Measurements from ENCODE around the gene TNPO2.

The TNPO2 gene

GRCh38 chr19:12676384-12676792 is 47.3 kb downstream of the TNPO2 start:
- DNase-seq (ENCODE audit: low spot score) = peak; percentile 83

DNA sequence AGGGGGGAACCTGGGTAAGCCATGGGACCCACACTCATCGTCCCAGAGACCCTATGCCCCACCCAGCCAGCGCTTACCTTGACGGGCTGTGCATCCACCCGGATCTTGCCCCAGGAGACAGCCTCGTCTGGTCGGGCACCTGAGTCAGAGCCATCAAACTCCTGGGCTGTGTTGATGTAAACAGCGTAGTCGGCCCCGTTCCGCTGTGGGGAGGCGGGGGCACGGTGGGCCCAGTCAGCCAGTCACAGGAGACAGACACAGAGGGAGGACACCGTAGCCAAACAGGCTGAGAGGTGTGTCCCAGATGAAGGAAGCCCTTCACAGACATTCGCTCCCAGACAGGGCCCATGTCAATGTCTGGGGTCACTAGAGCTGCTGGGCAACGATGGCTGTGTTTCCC is 47.8 kb downstream of the TNPO2 start:
- no peak for DNase-seq (ENCODE audit: low spot score)

DNA sequence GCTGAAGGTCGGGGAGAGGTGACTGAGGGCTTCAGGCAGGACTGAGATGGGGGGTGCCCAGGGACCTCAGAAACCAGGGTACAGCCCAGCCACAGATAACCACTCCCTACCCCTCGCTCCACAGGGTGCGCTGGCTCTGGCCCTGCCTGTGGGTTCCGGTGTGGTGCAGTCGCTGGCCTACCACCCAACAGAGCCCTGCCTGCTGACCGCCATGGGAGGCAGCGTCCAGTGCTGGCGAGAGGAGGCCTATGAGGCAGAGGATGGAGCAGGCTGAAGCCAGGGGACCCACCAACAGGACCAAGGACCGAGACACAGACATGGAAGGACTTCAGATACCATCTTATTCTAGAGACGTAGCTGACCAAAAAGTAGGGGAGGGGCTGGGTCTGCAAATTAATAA is 48.3 kb downstream of the TNPO2 start:
- no peak for DNase-seq (ENCODE audit: low spot score)

DNA sequence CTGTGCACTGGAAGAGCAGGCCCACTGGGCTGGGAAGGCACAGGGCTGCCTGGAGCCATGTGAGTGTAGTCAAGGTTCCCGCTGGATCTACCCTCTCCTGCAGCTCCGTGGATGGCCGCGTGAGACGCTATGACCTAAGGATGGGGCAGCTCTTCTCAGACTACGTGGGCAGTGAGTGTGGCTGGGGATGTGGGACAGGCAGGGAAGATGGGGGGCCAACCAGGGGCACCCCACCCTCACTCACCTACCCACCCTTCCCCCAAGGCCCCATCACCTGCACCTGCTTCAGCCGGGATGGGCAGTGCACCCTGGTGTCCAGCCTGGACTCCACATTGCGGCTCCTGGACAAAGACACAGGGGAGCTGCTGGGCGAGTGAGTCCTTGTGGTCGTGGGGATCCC is 51.0 kb downstream of the TNPO2 start:
- no peak for DNase-seq (ENCODE audit: low spot score)

DNA sequence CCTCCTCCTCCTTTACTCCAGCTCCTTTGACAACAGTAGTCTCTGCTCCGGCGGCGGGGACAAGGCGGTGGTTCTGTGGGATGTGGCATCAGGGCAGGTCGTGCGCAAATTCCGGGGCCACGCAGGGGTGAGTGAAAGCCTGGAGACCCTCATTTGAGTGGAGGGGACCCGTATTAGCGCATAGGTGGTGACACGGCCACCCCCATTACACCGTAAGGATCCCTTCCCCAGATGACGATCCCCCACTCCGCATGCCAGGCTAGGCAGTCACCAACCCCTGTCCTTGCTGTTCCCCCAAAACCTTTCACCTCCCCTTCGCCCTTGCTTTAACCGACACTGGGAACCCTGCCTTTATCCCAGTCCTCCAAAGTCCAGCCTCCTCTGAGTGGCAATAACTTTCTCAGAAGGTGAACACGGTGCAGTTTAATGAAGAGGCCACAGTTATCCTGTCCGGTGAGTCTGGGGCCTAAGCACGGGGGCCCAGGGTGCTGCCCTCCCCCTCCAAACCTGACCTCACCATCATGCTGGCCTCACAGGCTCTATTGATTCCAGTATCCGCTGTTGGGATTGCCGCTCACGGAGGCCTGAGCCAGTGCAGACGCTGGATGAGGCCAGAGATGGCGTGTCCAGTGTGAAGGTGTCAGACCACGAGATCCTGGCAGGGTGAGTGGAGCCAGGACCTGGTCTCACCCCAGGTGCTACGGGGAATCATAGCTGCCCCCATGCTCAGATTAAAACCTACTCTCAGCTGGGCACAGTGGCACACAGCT is 53.4 kb downstream of the TNPO2 start:
- no peak for DNase-seq (ENCODE audit: low spot score)

DNA sequence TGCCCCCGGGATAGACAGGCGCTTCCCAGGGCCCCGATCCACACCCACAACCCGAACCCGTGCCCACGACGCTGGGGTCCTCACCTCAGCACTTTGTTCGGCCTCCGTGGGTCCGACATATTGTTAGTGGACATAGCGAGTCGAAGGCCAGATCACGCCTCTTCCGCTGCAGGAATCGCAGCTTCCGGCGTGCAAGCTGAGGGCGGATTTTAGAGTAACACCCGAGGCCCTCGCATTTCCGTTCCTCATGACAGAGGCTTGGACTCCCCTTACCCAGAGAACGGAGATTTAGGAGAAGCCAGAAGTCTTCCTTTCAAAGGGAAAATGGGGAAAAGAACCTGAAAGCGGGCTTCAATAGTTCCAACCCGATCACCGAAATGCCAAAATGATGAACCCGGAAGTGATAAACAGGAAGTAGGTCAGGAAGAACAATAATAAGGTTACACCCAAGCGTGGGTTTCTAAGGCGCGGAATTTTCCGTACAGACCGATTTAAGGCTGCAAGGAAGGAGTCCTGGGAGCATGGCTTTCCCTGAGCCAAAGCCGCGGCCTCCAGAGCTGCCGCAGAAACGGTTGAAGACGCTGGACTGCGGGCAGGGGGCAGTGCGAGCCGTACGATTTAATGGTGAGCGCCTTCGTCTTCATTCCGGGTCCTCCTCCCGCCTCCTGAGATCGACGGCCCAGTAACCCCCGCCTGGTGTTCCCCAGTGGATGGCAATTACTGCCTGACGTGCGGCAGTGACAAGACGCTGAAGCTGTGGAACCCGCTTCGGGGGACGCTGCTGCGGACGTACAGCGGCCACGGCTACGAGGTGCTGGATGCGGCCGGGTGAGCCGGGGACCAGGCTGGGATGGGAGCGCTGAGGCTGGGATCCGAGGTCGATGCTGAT is 54.2 kb downstream of the TNPO2 start:
- peak; percentile 89 for DNase-seq (ENCODE audit: low spot score)

DNA sequence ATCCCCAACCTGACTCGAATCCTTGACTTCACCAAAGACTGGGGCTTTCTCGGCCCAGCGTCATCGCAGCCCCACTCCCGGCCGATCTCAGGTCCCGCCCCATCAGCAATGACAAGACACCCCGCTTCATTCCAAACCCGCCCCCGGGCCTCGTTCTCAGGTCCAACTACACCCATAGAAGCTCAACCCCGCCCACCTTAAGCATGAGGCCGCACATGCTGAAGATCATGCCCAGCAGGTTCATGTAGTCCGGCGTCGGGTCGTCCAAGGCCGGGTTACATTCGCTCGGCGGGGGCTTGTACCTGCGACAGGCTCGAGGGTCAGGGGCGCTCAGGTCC is 54.8 kb downstream of the TNPO2 start:
- DNase-seq (ENCODE audit: low spot score) = no peak

GRCh38 chr19:12668346-12668745 is 55.4 kb downstream of the TNPO2 start:
- DNase-seq (ENCODE audit: low spot score) = no peak

GRCh38 chr19:12667731-12668302 is 55.9 kb downstream of the TNPO2 start:
- no peak for DNase-seq (ENCODE audit: low spot score)

GRCh38 chr19:12666265-12667048 is 57.3 kb downstream of the TNPO2 start, which contains the start of the genes MAN2B1 and WDR83:
MAN2B1 (minus strand) TSS chr19:12666742; CDS start chr19:12666701, 41 bp downstream.
WDR83 (plus strand) TSS chr19:12666807; CDS start chr19:12669791, 2,984 bp downstream.
- DNase-seq (ENCODE audit: low spot score) = peak; percentile 87

- DNase-seq (ENCODE audit: low spot score) = no peak
Measured at GRCh38 chr19:12665671-12666264, 58.0 kb downstream of the TNPO2 start.

DNA sequence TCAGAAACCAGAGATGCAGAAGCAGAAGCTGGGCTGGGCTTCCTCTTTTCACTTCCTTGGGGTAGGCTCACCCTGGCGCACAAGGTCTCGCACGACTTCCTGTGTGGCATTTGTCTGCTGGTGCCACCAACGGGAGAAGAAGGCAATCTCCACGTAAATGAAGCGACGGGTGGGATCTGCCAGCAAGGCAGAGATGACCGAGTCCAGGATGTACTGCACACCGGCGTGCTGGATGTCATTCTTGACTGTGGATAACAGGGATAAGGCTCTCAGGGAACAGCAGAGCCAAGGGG is 58.5 kb downstream of the TNPO2 start:
- no peak for DNase-seq (ENCODE audit: low spot score)

DNA sequence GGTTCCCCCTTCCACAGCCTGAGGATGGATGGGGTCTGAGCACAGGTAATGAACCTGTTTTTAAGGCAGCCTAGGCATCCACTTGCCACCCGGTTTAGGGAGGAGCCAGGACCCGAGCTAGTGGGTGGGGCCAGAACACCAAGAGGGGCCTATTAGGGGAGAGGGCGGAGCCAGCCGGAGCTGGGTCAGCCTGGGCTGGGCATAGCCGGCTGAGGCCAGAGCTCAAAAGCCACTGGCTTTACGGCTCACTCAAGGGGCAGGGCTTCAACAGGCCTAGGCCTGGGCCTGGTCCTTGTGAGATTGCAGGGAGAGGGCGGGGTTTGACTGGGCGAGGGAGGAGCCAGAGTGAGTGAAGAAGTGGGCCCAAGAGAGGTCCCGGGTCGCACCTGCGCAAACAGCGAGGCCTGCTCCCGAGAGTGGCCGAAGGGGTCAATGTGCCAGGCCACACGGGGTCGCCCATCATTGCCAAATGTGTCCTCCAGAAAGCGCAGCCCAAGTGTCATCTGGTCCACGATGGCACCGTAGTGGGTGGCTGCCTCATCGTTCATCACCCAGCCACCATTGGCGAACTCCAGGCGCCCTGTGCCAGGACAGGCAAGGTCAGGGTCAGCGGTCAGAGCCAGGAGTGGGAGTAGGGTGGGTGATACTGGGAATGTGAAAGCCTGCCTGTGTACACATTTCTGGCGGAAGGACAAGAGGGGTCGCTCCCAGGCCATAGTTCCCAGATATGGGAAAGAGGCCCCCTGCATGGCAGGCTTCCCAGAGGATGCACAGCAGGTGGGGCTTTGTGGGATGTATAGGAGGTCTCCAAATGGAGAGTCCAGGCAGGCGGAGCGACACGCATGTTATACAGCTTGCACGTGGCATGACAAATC is 59.1 kb downstream of the TNPO2 start:
- no peak for DNase-seq (ENCODE audit: low spot score)

GRCh38 chr19:12660980-12661379 is 62.8 kb downstream of the TNPO2 start:
- no peak for DNase-seq (ENCODE audit: low spot score)

- no peak for DNase-seq (ENCODE audit: low spot score)
Measured at GRCh38 chr19:12657966-12658365, 65.8 kb downstream of the TNPO2 start.

- no peak for DNase-seq (ENCODE audit: low spot score)
Measured at GRCh38 chr19:12656899-12657571, 66.7 kb downstream of the TNPO2 start.

GRCh38 chr19:12655546-12655945 is 68.2 kb downstream of the TNPO2 start:
- DNase-seq (ENCODE audit: low spot score) = no peak

GRCh38 chr19:12652219-12652618 is 71.5 kb downstream of the TNPO2 start:
- DNase-seq (ENCODE audit: low spot score) = no peak

DNA sequence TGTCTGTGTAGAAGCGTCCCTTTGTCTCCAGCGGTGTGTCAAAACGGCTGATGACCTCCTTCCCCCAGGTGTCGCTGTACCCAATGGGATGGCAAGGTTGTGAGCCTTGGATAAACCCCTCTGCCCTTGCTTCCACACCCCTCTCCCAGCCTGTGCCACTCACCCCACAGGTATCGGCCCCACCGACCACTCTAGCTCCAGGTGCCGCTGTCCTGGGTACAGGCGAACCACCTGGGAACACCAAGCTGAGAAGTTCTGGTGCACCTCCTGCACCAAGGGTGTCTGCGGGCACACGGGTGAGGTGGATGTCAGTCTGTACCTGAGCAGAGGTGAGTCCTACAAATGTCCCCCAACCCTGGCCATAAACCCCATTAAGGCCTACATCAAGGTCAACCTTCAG is 73.8 kb downstream of the TNPO2 start:
- no peak for DNase-seq (ENCODE audit: low spot score)

All from left forelimb (tissue), 1 donor.